NCI-H510A treated with DMSO at 0.1 percent for 48 hours (cell line): ENCODE results near the gene TRIM4.

Experiments
- DNase-seq: peaks from one replicate; lab custom pipeline; 2025; lab: John Stamatoyannopoulos, UW

TRIM4 gene

DNA sequence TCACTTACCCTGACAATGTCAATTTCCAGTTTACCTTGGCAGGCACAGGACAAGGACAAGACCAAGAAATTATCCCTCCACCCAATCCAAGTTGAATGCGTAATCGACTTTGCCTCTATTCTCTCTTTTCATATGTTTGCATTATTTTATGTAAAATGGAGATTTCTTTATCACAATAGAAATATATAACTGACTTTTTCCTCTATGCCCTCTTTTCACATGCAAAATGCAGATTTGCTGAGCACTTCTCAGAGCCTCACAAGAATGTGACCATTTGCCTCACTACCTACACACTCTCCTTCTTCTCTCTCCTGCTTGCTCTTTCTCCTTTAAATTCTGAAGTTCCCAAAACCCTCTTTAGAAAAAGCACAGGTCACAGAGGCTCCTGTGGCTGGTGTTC is 76.4 kb downstream of the TRIM4 start:
- no peak for DNase-seq
